Gastroesophageal sphincter (tissue), 3 donors: ENCODE data around the gene LAMA2.

Experiments used
- EP300 ChIP-seq: sonication (generic); formaldehyde crosslinking; IDR thresholded peaks from one replicate; pipeline ENCODE4 v1.6.1; 2017; ENCODE audit warnings: antibody characterized with exemption, mild to moderate bottlenecking
- POLR2A ChIP-seq, 2 donors: fragments of 450-650 bp; IDR thresholded peaks; one replicate each; pipeline ENCODE4 v1.6.1; 2017; ENCODE audit warnings: antibody characterized with exemption in 2 of 2, mild to moderate bottlenecking in 2 of 2, moderate library complexity in 1 of 2
- POLR2AphosphoS5 ChIP-seq: sonication (generic); formaldehyde crosslinking; IDR thresholded peaks from one replicate; pipeline ENCODE4 v1.6.1; 2017; ENCODE audit warnings: antibody characterized with exemption
- TF ChIP-seq, protein P1 (sequence below), 4 experiments: fragments of 200-600 bp in 2 of 4; fragments of 450-650 bp in 2 of 4; sonication (generic) in 1 of 4; IDR thresholded peaks; one replicate each; pipeline ENCODE4 v1.5.1; 2017 to 2019; ENCODE audit warnings: antibody characterized with exemption in 4 of 4, mild to moderate bottlenecking in 2 of 4, moderate library complexity in 2 of 4

DNA sequence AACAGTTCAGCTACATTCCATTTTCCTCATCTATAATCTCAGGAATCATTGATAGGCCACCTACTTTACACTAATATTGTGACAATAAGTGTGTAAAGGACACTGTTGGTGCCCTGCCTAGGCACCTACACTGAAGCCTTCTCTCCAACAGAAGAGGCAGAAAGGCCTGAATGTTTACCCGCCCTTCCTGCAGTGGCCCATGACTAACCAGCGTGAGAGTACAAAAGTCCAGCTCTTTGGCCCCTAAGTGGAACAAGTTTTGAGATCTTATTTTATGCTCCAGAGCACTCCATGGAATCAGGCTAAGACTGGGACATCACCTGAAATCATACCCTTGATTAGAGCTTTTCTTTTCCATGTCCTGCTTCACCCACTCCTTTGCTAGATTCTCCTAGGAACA is 467.3 kb downstream of the LAMA2 start:
- TF ChIP-seq POLR2A (IDR thresholded peaks at IDR 0.05) (no peak), POLR2AphosphoS5 (no peak), EP300 (no peak)
- TF ChIP-seq, protein P1, sequence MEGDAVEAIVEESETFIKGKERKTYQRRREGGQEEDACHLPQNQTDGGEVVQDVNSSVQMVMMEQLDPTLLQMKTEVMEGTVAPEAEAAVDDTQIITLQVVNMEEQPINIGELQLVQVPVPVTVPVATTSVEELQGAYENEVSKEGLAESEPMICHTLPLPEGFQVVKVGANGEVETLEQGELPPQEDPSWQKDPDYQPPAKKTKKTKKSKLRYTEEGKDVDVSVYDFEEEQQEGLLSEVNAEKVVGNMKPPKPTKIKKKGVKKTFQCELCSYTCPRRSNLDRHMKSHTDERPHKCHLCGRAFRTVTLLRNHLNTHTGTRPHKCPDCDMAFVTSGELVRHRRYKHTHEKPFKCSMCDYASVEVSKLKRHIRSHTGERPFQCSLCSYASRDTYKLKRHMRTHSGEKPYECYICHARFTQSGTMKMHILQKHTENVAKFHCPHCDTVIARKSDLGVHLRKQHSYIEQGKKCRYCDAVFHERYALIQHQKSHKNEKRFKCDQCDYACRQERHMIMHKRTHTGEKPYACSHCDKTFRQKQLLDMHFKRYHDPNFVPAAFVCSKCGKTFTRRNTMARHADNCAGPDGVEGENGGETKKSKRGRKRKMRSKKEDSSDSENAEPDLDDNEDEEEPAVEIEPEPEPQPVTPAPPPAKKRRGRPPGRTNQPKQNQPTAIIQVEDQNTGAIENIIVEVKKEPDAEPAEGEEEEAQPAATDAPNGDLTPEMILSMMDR (IDR thresholded peaks at IDR 0.05) = no peak
